HG02973 (cell line): ENCODE data around the gene CDC42EP5.

Source experiments
- ATAC-seq: cut with Tn5 transposase; IDR thresholded peaks from one replicate; pipeline ENCODE4 v1.9.1; 2021; ENCODE audit warnings: moderate library complexity; ENCODE audit not compliant: unreplicated experiment

Gene CDC42EP5

DNA sequence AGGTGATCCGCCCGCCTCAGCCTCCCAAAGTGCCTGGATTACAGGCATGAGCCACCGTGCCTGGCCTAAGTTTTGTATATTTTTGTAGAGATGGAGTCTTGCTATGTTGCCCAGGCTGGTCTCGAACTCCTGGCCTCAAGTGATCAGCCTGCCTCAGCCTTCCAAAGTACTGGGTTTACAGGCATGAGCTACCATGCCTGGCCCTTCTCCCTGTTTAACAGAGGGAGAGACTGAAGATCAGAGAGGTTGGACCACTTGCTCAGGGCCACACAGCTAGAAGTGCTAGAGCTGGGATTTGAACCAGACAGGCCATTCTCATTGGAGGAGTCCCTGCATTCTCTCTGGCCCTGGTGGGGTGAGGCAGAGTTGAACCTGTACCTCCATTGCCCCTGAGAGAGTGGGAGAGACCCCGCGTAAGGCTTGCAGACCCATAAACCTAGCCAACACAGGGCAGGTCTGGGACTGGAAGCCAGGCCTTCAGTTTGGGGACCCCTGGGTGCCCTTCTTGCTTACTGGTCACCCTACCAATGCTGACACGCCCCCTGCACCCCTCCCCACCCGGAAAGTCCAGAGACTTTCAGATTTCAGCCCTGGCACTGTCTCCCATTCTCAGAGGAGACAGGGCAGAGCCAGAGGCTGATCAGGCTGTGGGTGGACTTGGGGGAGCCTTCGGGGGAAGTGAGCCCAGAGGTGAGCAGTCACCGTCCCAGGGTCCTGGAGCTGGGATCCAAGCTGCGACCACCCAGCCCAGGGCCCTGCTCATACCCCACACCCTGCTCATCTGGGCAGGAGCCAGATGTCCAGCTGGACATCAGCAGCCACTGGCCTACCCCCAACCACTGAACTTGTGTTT is 44.5 kb downstream of the CDC42EP5 start:
- ATAC-seq: no peak

- ATAC-seq: no peak
Measured at GRCh38 chr19:54427586-54427985, 45.5 kb downstream of the CDC42EP5 start.

- ATAC-seq: no peak
Measured at GRCh38 chr19:54426291-54426931, 46.7 kb downstream of the CDC42EP5 start.

DNA sequence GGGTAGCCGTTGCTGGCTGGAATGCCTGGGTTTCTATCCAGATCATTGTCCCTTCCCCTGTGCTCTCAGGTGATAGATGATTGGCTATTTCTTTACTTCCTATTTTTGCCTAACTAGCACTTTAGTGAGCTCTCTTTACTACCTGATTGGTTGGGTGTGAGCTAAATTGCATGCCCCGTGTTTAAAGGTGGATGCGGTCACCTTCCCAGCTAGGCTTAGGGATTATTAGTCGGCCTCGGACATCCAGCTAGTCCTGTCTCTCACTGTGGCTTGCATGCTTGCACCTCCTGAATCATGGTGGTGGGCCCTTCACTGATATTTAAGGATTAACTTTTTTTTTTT is 47.7 kb downstream of the CDC42EP5 start:
- ATAC-seq: no peak

GRCh38 chr19:54424660-54425381 is 48.3 kb downstream of the CDC42EP5 start:
- no peak for ATAC-seq

GRCh38 chr19:54424201-54424600 is 48.9 kb downstream of the CDC42EP5 start:
- ATAC-seq: no peak

- ATAC-seq: no peak
Measured at GRCh38 chr19:54422136-54422535, 51.0 kb downstream of the CDC42EP5 start.

DNA sequence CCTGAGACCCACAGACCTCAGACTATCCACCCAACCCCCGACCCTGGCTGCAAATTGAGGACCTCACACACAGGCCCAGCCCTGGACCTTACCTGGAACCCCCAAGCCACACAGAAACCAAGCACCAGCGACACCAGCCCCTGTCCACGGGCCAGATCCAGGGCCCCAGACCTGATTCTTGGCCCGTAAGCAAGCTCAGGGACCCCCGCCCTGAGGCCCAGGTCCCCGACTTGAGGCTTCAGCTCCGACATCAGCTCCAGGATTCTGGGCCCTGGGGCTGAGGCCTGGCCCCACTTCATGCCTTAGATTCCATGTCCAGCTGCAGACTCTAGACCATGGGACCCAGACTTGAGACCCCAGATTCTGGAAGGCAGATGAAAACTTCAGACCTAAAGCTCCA is 51.6 kb downstream of the CDC42EP5 start:
- no peak for ATAC-seq

DNA sequence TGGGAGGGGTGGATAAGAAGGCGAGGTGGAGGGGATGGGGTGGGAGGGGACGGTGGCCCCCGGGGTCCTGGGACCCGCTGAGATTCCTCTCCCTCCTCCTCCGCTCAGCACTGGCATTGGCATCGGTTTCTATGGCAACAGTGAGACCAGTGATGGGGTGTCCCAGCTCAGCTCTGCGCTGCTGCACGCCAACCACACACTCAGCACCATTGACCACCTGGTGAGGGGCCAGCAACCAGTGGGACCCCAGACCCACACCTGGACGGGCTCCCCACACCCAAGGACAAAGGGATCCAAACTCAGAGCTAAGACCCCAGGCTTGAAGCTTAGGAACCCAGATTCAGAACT is 52.0 kb downstream of the CDC42EP5 start:
- no peak for ATAC-seq

- ATAC-seq: no peak
Measured at GRCh38 chr19:54420383-54421168, 52.5 kb downstream of the CDC42EP5 start.

DNA sequence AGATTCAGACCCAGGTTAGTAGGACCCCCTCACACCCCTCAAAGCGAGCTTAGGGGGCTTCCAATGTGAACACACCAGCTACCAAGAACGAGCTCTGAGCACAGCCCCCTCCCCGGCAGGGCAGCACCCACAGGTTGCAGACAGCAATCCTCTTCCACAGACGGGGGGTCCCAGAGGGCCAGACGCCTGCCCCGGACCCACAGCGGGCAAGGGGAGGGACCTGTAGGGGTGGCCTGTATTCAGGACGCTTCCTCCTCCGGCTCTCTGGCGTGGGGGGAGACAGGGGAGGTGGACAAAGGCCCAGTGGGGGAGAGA is 53.1 kb downstream of the CDC42EP5 start:
- ATAC-seq: no peak

DNA sequence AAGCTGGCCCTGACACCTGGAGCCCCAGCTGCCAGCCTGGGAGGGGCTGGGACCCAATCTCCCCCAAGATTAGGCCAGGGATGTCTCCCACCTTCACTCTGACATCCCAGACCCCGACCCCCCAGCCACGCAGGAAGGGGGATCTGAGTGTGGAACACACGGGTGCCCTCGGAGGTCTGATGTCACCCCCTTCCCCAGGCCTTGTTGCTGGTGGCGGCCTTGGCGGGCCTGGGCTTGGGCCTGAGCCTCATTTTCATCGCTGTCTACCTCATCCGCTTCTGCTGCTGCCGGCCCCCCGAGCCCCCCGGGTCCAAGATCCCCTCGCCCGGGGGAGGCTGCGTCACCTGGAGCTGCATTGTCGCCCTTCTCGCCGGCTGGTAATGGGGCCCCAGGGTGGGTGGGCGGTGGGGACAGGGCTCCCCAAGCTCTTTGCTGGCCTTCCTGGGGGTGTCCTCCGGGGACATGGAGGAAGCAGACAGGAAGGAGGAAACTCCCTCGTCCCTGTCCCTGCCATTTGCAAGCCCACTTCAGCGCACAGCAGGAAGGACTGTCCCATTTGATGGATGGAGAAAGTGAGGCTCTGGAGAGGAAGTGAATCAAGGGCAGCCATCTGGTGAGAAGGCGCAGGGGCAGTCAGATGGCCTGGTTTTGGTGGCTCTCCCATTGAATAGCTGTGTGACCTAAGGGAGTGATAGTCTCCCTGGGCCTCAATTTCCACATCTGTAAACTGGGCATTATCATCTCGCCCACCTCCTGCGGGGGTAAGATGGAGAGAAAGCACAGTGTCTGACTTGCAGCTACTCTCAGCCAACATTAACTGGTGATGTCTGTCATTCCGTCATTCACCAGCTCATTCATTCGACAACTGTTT is 53.9 kb downstream of the CDC42EP5 start:
- ATAC-seq: no peak

GRCh38 chr19:54418030-54418929 is 54.8 kb downstream of the CDC42EP5 start:
- no peak for ATAC-seq

GRCh38 chr19:54416695-54417491 is 56.2 kb downstream of the CDC42EP5 start:
- no peak for ATAC-seq

- no peak for ATAC-seq
Measured at GRCh38 chr19:54415901-54416673, 57.0 kb downstream of the CDC42EP5 start.

DNA sequence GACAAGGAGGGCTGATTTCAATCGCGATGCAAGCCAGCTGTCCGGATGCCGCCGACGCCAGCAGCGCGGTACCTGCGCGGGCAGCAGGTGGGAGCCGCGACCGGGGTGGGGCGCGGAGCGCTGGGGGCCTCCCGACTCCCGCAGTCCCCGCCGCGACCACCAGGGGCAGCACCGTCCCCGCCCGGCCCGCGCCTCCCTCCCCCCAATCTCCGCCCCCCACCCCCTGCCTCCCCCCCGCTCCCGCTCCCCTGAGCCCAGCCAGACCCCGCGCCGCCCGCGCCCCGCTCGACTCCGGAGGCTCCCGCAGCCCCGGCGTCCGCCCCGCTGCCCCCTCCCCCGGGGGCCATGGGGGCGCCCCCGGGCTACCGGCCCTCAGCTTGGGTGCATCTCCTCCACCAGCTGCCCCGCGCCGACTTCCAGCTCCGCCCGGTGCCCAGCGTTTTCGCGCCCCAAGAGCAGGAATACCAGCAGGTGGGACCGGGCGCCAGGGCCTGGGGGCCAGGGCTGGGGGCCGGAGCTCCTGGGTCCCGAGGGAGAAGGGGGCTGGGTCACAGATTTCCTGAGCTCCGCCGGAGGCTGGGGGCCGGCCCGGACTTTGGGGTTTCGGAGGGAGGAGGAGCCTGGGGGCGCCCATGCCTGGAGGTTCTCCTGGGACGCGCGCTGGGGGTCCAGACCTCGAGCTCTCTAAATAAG is 57.7 kb downstream of the CDC42EP5 start, which contains the start of gene TTYH1:
TTYH1 (plus strand) TSS at position 257 of the 693 bp plus-strand sequence; CDS start at position 346, 89 bp downstream.
- ATAC-seq: no peak
